AG04449 (cell line): ENCODE results near the gene ARHGAP25.

Experiments
- CTCF ChIA-PET: fragments of 350-600 bp; formaldehyde crosslinking; extraction: SDS; loops from one replicate; lab custom pipeline; 2021; ENCODE audit warnings: antibody characterized with exemption; lab: Yijun Ruan, JAX
- POLR2A ChIA-PET: fragments of 400-600, 350-600 bp; formaldehyde crosslinking; extraction: SDS; loops from one replicate; lab custom pipeline; 2020; ENCODE audit warnings: antibody characterized with exemption, inconsistent platforms; lab: Yijun Ruan, JAX
- DNase-seq: peaks from one replicate; pipeline ENCODE4 v3.0.0-alpha.2; 2010; ENCODE audit warnings: low read depth, low spot score
- H3K4me3 ChIP-seq: 2 replicates; pipeline ENCODE4 v1.5.1; 2011; ENCODE audit warnings: low read depth, mild to moderate bottlenecking, control low read depth, low read length
- CTCF ChIP-seq: IDR thresholded peaks from one replicate; pipeline ENCODE4 v1.5.1; 2011; ENCODE audit warnings: mild to moderate bottlenecking, moderate library complexity, low read length, control low read depth, inconsistent platforms; ENCODE audit not compliant: insufficient read depth; ENCODE audit errors: missing control alignments

The ARHGAP25 gene

GRCh38 chr2:68721482-68722101, 13.0 kb upstream of the ARHGAP25 start:
- DNase-seq: no peak
- TF ChIP-seq CTCF: no peak
- ChIA-PET POLR2A (no interaction called here), CTCF (interaction anchor here (1.0 to 3.3 kb wide), 3 partner anchors 12 to 258 kb away, joined by 3 to 24 read pairs (median 6); no protein-coding TSS in a partner anchor)
- no peak overlapping the region for H3K4me3 ChIP-seq

GRCh38 chr2:68722712-68723111, 11.9 kb upstream of the ARHGAP25 start:
- POLR2A ChIA-PET: no interaction called here
- no peak for DNase-seq
- CTCF ChIA-PET: interaction anchor here (1.0 to 3.3 kb wide), 5 partner anchors 10 to 259 kb away, joined by 3 to 24 read pairs (median 4); no protein-coding TSS in a partner anchor
- no peak overlapping the region for H3K4me3 ChIP-seq
- TF ChIP-seq CTCF: no peak

- ChIA-PET CTCF (interaction anchor here (0.6 to 3.3 kb wide), 8 partner anchors 8 to 260 kb away, joined by 3 to 24 read pairs (median 4); no protein-coding TSS in a partner anchor), POLR2A (no interaction called here)
- H3K4me3 ChIP-seq: no peak overlapping the region
- TF ChIP-seq CTCF: no peak
- no peak for DNase-seq
Observed at GRCh38 chr2:68723181-68723580, 11.4 kb upstream of the ARHGAP25 start.

GRCh38 chr2:68726100-68726499, 8.5 kb upstream of the ARHGAP25 start:
- no peak overlapping the region for H3K4me3 ChIP-seq
- POLR2A ChIA-PET: no interaction called here
- DNase-seq: no peak
- CTCF ChIA-PET: interaction anchor here (1.3 to 2.1 kb wide), 3 partner anchors 8 to 17 kb away, joined by 6 to 10 read pairs (median 7); no protein-coding TSS in a partner anchor
- no peak for TF ChIP-seq CTCF

GRCh38 chr2:68726608-68727367, 7.8 kb upstream of the ARHGAP25 start:
- POLR2A ChIA-PET: no interaction called here
- H3K4me3 ChIP-seq: no peak overlapping the region
- DNase-seq: no peak
- CTCF ChIA-PET: interaction anchor here (1.3 to 2.1 kb wide), 5 partner anchors 8 to 18 kb away, joined by 3 to 10 read pairs (median 7); no protein-coding TSS in a partner anchor
- no peak for TF ChIP-seq CTCF

- ChIA-PET CTCF (interaction anchor here (1.3 to 1.7 kb wide), 2 partner anchors 9 to 12 kb away, joined by 3 to 8 read pairs; no protein-coding TSS in a partner anchor), POLR2A (no interaction called here)
- TF ChIP-seq CTCF: no peak
- no peak for DNase-seq
- no peak overlapping the region for H3K4me3 ChIP-seq
Observed at GRCh38 chr2:68727683-68728375, 6.8 kb upstream of the ARHGAP25 start.
